GM18508 (cell line): ENCODE data around the gene SEPTIN6.
"Not testable (repeated sequence)": the region's sequence is repeated elsewhere in the genome, so short reads cannot be mapped to it uniquely, and the experiment has no call there.

ENCODE experiments used
- ATAC-seq: cut with Tn5 transposase; IDR thresholded peaks from one replicate; pipeline ENCODE4 v1.9.1; 2021; ENCODE audit warnings: moderate number of reproducible peaks; ENCODE audit not compliant: insufficient read depth, unreplicated experiment

Gene SEPTIN6

DNA sequence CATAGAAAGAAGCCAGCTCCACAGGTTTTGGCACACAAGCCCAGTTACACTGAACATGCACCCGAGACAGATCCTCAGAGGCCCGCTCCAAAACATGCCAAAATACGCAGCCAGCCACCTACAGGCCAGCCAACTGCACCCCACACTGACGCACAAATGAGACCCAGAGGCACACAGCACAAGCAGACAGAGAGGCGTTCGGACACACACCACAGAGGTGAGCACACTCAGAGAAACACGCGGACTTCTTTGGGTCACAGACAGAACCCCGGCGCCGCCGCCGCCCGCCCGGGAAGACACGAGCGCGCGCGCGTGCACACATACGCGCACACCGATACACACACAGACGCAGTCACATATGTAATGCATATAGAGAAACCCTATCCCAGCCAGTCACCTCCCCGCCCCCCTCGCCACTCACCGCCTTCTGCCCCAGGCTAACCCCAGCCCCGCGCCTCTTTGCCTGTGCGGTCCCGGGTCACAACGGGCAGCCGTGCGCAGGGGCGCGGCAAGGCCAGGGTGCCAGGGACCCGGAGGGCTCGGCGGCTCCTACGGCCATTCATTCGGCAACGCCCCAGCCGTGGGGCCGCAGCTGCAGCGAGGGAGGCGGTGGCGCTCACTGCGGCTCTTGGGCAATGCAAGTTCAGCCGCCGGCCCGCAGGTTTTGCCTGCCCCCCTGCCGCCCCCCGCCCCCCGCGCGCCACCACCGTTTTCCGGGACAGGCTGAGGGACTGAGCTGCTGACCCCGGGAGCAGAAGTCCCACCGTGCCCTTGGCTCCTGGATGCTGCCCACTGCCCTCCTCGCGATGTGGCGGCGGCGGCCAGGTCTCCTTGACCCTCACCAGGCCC, 553 bp downstream of the SEPTIN6 start:
- ATAC-seq, result no peak

DNA sequence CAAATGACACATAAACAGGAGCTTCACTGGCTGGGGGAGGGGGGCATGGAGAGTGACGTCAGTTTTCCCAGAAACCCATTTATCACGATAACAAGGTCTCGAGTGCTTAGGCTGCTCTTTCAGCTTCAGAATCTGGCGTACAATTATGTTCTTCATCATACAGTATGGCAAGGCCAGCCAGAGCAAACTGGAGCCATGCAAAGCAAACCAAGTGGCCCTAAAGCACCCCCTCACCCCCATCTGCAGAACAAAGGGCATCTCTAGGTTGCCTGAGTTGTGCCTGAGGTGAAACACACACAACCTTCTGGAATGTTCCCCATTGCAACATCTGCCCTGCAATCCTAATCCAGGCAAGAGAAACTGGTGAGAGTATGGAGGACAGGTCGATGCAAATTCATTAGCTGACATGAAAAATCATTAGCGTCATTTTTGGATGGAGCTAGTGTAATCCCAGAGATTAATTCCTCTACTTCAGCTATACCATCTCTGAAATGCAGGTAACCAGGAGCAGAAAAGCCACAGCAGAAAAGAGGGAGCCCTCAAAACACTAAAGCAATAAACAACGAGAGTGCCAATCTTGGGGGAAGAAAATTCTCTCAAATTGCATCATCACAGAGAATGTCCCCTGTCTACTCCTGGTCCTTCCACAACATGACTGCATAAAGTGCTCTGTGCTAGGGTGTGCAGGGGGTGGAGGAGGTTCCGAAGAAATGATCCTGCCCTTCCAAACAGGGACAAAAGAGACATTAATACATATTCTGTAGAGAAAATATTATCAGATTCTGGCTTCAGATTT, 1.8 kb downstream of the SEPTIN6 start:
- ATAC-seq, result no peak

DNA sequence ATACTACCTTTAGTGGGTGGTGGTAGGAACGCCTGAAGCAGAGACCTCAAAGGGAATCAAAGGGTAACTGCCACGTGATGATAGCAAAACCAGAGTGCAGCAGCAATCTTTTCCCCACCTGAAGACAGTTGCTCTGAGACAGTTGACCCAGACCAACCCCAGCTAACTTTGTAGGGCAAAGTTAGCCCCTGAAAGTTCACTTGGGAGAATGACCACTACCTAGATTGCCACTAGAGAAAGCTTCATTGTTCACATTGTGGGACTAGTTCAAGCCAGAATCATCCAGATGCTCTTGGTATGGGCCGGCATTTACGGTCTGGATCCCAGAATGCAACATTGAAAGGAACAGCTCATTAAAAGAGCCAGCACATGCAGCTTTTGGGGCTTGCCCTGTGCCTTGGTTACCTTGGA, 4.1 kb downstream of the SEPTIN6 start:
- no peak for ATAC-seq

DNA sequence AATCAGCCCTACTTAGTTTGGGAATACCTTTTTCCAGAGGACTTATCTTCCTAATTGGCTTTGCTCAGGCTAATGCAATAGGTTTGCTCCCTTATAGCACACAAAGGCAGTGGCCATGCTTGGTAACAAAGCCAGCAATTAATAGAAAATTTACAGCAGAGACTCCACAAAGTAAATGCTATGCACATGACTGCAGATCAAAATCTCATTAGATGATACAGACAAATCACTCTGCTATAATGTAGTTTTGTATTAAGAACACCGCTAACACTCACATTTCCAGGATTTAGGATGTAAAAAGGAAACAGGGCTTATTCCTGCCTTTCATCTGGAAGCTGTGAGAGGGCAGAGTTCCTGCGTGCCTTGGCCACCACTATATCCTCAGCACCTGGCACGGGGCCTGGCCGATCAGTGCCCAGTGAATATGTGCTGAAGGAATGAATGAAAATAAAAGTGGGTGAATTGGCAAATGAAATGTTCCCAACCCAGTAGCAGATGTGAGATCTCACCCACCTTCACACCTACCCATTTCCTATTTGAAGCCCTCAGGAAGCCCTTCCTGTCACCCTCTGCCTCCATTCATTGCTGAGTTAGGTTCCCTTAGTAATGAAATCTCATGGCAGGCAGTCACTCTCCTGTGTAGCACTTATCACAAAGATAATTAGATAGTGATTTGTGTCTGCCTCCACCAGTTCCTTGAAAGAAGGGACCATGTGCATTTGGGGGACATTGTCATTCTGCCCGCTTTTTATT, 5.1 kb downstream of the SEPTIN6 start:
- no peak for ATAC-seq

DNA sequence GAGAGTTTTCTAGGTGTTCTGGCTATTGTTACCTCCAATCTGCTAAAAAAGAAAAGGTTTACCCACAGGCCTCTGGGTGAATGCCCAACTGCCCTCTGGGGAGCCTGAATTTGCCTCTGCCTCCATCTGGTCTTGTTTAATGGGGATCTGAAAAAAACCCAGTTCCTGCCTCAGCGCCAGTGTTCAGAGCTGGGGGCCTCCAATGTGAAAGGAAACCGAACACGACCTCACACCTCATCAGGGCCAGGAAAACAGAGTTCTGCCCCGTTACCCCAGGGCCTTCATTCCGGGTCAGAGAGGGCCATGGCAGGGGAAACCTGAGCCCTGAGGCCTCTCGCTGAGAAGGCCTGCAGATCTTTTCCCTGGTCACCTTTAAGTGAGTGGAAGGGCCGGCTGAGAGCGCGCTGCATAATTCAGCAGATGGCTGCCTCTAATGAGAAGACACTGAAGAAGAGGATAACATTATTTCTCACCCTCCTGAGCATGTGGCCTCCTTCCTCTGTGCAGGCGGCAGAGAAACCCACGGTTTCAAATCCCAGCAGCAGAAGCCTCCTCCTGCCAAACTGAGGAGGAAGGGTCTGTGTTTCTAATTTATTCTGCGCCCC, 6.8 kb downstream of the SEPTIN6 start:
- no peak for ATAC-seq

DNA sequence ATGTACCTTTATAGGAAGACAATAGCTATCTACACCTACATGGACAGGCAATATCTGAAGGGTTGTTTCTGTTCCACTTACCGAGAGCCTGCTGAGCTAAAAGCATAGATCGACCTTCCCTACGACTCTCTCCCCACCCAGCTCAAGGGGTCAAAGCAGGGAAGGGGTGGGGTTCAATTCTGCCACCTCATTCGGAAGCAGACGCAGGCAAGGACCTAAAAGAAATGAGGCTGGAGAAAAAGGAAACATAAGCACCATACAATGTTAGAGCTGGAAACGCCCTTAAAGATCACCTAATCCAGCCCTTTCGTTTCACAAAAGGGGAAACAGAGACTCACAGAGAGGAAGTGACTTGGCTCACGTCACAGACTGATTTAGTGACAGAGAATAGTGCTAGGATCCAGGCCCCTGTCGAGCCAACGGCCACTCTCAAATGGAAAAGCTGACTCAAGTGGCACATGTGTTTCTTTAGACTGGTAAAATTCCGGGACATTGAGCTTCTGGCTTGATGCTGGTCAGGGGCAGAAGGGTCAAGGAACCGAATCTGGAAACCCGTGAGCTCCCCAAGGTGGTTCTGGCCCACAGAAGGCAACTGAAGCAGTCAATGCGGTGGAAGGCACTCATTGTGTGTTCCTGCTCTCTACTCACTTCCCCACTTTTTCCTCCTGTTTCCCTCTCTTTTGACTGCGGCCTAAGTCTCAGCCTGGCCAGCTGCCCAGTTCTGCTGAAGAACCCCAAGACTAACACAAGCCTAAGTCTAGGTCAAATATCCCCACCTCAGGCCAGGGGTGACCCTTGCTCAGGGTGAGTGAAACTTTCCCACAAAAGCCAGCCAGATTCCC, 7.5 kb downstream of the SEPTIN6 start:
- peak; percentile 33 for ATAC-seq

DNA sequence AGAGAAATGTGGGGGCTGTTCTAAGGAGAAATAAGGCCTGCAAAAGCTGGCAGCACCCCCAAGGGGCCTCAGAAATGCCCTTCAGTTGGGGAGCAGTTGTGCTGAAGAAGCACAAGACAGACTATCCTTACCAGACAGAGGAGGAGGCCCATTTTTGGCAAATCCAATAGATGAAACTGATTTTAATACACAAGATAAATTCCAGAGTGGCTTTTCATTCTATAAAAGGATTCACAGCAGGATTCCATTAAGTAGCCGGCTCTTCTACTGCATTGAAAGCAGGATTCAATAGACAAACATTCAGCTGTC, 8.1 kb downstream of the SEPTIN6 start:
- no peak for ATAC-seq

DNA sequence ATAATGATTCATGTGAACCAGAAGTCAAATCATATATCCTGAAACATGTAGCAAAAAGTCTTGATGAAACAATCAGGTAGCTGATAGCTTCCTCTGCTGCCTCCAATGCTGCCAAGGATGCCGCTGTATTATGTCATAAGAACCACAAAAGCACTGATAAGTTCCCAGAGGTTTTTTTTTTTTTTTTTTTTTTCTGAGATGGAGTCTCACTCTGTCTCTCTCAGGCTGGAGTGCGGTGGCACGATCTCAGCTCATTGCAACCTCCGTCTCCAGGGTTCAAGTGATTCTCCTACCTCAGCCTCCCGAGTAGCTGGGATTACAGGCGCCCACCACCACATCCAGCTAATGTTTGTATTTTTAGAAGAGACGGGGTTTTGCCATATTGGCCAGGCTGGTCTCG, 8.7 kb downstream of the SEPTIN6 start:
- ATAC-seq, result not testable (repeated sequence)

DNA sequence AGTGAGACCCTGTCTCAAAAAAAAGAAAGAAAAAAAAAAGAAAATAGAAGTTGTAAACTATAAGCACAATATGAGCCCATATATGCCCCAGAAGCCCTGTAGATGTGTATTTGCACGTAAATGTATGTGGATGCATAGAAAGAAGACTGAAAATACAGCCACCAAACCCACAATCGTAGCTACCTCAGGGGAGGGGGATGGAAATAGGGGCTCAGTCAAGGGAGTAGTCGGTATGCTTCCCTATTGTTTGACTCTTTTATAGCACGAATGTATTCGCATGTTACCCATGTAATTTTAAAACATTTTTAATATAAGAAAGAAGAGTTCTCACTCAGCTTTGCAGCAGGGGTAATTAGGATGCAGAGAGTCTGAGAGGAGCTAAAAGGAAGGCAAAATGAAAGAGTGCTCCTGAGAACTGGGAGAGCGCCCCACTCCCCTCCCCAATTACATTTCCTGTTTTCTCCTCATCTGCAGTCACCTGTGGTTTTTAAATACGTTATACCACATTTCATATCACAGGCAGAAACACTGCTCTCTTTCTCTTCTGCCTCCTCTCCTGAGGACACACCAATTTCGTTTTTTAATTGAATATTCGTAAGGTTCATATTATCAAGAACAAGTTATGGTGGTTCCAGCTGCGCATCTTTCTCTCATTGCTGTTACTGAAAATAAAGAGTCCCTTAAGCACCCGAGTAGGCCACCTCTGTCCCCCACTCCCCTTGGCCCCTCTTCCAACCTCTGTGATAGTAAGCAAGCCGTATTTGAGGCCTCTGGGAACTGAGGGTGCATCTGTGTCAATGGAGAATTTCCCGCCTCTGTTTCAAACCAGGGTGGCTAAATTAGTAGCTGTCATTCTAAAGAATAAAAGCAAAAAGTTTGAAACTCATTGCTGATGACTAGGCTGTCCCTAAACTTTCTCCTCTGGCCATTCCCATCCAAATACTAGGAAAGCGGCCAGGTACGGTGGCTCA, 10.7 kb downstream of the SEPTIN6 start:
- peak; percentile 35 for ATAC-seq

DNA sequence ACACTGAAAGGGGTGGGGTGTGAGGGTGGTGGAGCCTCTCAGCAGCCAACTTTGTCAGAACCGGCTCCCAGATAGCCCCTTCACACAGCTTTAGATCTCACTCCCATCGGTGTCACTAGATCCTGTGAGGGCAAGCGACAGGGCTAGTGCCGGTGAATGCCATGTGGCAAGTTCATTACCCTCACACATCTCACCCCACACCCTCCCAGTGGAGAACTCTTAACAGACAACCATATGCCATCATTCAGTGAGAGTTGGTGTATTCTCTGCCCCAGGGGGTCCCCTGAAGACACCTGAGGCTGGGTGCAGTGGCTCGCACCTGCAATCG, 15.3 kb downstream of the SEPTIN6 start:
- no peak for ATAC-seq

DNA sequence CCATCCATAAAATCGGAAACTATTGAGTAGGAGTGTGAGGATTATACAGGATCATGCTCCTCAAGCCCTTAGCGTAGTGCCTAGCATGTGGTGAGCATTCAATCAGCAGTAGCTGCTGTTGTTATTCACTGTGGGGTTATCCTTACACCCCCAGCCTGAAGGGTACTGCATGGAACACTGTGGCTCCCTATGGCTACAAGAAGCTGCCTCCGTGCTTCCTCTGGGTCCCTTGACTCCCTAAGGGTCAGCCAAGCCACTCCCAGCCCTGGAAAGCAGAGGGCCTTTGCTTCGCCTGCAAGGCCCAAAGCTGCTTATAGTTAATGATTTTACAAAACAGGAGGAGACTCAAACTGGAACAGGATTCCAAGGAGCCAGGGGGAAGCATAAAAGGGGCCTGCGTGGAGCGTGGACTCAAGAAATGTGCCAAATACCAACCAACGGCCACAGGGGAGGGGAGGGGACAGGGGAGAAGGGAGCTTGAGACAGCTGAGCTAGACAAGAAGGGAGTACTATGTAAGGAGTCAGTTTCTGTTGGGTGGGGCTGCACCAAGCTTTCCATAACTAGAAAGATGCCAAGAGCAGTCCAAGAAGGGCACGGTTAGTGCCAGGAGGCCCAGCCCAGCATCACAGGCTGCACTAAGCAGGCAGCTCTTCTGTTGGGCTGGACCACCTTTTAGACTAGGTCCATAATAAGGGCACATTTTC, 15.9 kb downstream of the SEPTIN6 start:
- no peak for ATAC-seq

DNA sequence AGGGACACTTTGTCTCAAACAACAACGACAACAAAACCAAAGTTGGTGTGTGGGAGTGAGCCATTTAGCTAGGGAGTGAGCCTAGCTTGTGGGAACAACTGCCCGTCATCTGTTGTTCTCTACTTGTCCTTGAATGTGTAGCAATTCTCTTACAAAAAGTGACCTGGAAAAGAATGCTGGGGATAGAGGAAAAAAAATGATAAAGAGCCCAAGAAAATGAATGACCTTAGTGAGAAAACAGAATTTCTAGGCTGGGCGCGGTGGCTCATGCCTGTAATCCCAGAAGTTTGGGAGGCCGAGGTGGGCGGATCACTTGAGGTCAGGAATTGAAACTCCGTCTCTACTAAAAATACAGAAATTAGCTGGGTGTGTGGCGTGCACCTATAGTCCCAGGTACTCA, 19.6 kb downstream of the SEPTIN6 start:
- ATAC-seq, result no peak

DNA sequence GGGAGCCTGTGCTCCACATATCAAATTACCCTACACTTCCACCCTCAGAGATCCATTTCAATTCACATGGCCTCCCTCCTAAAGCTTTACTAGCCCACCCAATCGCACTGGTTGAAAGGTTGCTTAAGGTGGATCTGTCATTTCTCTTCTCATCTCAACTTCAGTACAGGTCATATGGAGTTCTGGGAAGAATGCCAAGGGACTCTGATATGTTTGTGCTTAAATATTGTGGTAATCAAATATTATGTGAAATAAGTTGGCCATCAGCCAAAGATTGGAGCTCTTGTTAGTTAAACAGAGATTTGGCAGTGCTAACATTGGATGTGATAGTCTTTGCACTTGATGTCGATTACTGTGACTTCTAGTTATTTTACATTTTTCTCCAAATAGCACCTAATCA, 20.5 kb downstream of the SEPTIN6 start:
- no peak for ATAC-seq

DNA sequence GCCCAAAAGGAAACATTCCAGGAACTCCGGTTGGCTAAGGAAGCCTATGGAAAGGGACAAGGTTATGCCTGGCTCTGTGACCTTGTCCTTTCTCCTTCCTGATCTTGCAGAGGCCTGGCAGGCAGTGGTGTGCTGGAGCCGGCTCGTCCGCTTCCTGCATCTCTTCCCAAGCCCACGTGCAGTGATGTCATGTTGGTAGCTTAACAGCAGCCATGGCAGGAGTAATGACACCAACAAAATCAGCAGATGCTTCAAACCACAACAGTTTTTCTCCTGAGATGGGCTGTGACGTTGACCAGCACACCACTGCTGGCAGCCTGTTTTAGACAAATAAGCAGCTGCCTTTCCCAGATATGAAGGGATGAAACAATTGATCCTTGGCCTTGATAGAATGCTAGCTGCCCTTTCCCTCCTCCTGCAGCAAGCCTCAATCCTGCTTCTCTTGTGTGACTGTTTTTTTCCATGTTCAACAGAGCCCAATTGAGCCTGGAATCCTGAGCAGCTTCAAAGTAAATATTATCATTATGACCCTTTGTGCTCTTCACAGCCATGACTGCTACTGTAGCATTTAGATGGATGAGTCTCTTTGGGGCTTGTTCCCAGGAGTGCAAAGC, 23.4 kb downstream of the SEPTIN6 start:
- ATAC-seq, result no peak

DNA sequence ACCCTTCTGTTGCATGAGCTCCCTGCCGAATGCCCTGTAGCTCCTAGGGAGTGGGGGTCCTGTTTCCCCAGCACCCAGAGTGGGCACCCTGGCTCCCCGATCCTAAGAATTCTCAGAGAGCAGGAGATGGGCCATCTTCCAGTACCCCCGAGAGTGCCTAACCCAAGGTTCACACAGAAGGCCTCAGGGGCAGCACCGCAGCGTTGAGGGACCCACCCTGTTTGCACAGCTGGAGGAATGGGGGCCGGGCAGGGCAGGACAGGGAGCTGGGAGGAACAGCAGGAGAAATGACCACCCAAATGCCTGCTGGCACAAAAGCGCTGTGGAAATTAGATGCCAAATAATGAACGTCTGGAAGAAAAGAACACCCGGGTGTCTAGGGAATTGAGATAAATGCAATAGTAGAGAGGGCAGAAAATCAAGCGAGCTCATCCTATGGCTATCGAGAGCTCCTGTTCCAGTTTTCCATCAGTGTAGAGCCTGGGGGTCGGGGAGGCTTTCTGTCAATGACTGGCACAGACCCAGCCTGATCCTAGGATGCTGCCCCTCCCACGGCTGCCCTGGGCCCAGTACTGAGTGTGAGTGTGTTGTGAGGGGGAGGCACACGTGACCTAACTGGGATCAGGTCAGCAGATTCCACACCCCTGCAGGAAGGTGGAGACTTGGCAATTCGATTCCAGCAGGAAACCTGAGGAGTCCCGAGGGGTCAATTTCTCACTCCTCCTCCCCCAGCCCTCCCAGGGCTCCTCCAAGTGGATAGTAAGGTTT, 25.7 kb downstream of the SEPTIN6 start:
- ATAC-seq, result no peak

DNA sequence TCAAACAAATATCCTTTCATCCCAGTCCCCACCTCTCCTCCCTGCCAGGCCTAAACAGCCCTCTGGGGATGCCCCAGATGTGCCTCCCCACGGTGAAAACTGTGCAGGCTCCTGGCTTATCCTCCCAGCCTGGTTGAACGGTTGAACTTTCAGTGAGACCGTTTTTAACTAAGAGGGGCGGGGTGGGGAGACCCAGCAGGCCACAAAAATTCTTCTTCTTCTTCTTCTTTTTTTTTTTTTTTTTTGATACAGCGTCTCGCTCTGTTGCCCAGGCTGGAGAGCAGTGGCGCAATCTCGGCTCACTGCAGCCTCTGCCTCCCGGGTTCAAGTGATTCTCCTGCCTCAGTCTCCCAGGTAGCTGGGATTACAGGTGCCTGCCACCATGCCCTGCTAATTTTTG, 28.1 kb downstream of the SEPTIN6 start:
- ATAC-seq, result not testable (repeated sequence)

DNA sequence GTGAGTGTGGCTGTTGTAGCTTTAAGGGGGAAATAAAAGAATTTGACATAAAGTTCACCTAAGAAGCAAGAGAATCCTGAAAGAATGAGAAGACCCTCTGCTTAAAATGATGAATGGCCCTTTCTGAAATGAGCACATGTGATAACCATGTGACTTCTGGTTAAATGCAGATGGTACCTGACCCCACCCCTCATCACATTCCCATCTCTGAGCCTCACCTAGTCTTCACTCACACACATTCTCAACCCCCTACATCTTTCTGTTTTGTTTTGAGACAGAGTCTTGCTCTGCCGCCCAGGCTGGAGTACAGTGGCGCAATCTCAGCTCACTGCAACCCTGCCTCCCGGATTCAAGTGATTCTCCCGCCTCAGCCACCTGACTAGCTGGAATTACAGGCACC, 31.5 kb downstream of the SEPTIN6 start:
- no peak for ATAC-seq
